PC-3 (cell line): Measurements from ENCODE around the gene PCED1B.

ENCODE experiments used
- CTCF ChIP-seq: fragments of 300-600 bp; sonication (generic); conservative IDR thresholded peaks from 2 replicates; pipeline ENCODE4 v1.5.1; 2017; ENCODE audit warnings: antibody characterized with exemption, low read depth, mild to moderate bottlenecking, low read length
- EZH2 ChIP-seq: fragments of 300-600 bp; sonication (generic); IDR thresholded peaks from one replicate; pipeline ENCODE4 v1.6.1; 2017; ENCODE audit warnings: antibody characterized with exemption, mild to moderate bottlenecking, low read length; ENCODE audit not compliant: unreplicated experiment
- EZH2phosphoT487 ChIP-seq: fragments of 300-600 bp; sonication (generic); IDR thresholded peaks from 2 replicates; pipeline ENCODE4 v1.6.1; 2018; ENCODE audit warnings: mild to moderate bottlenecking, antibody characterized with exemption, low read length, borderline replicate concordance

GRCh38 chr12:47120736-47121135 lies 41.3 kb downstream of the PCED1B start:
- TF ChIP-seq CTCF, result no peak
- TF ChIP-seq EZH2, result no peak
- TF ChIP-seq EZH2phosphoT487, result no peak
